Brain pericyte (primary cell): Measurements from ENCODE around the gene KRTAP4-9.
"Not testable (repeated sequence)": the region's sequence is repeated elsewhere in the genome, so short reads cannot be mapped to it uniquely, and the experiment has no call there.

Source experiments
- DNase-seq: peaks from one replicate; pipeline ENCODE4 v3.0.0-alpha.2; 2012; ENCODE audit warnings: low read depth, low spot score

Gene KRTAP4-9

DNA sequence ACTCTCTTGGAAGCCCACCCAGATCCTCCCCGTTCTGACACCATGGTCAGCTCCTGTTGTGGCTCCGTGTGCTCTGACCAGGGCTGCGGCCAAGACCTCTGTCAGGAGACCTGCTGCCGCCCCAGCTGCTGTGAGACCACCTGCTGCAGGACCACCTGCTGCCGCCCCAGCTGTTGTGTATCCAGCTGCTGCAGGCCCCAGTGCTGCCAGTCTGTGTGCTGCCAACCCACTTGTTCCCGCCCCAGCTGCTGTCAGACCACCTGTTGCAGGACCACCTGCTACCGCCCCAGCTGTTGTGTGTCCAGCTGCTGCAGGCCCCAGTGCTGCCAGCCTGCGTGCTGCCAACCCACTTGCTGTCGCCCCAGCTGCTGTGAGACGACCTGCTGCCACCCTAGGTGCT is at the start of gene KRTAP4-9:
TSS of gene KRTAP4-9 (plus strand) at position 43 of the 400 bp plus-strand sequence. CDS start at position 43, 0 bp downstream.
- not testable (repeated sequence) for DNase-seq

DNA sequence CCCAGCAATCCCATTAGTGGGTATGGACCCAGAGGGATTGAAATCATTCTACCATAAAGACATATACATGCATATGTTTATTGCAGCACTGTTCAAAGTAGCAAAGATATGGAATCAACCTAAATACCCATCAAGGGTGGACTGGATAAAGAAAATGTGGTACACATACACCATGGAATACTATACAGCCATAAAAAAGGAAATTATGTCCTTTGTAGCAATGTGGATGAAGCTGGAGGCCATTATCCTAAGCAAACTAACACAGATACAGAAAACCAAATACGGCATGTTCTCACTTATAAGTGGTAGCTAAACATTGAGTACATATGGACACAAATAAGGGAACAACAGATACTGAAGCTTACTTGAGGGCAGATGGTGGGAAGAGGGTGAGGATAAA is 47.6 kb upstream of the KRTAP4-9 start:
- no peak for DNase-seq

DNA sequence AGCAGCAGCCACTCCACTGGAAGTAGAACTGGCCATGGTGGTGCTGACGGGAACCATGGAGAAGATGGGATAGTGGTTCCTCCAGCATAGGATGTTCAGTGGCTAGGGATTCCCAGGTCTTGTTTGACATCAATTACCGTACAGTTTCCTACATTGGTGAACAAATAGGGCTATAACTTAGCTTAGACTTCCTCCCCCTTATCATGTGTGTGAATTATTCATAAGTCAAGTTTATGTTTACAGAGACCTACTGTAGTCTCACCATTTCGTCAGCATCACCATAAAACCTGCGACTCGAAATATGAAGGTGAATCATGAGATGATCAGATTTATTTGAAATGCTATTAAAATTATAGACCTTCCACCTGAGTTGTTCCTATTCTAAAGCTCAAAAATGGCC is 46.4 kb upstream of the KRTAP4-9 start:
- DNase-seq: no peak

DNA sequence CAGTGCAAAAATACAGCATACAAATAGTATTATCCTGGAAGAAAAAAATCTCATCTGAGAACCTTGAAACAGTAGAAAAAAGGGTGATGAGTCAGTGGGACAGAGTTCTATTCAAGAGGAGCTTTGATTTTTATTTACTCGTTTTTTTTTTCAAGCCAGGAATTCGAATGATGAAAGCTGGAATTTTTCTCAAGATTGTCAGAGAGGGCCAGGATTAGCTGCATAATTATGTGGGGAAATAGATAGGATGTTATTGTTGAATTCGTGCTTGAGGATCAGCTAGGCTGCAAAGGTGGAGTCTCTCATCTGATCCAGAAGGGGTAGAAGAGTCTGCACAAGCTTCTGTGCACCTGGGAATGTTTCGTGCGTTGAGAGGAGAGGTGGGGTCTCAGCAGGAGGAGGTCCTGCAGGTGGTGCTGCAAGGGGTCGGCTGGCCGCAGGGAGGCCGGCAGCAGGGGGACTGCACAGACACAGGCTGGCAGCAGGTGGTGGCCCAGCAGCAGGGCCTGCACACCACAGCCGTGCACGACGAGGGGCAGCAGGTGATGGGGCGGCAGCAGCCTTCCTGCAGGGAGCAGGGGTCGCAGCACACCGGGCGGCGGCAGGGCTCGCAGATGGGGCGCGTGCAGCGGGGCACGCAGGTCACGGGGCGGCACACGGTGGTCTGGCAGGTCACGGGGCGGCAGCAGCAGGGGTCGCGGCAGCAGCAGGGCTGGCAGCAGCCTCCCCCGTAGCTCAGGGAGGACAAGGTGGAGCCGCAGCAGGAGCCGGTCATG is 45.7 kb upstream of the KRTAP4-9 start:
- DNase-seq: not testable (repeated sequence)

DNA sequence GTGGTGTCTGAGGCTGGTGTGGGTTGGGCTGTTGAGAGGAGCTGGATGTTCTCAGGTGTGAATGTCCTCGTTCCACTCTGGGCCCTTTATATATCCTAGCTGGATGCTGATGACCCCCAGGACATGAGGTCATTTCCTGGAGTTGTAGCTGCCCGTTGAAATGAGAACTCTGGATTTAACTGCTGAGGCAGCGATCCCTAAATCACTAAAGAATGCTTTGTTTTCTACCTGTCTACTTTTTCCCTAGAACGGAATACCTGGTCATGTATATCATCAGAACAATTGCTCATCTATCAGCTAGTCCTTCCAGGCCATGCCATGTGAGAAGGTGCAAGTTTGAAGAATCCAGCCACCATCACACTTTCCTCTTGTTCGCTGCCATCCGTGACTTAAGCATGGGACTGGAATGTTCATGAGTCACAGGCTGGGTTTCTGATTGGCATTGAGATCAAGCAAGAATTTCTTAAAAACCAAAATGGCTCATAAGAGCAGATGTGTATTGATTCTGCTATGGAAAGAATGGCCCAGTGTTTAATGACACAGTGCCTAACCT is 45.1 kb upstream of the KRTAP4-9 start, which contains the start of gene KRTAP2-3:
TSS of gene KRTAP2-3 (minus strand) at position 63 of the 553 bp plus-strand sequence. CDS start 64 bp downstream, outside the sequence.
- no peak for DNase-seq

DNA sequence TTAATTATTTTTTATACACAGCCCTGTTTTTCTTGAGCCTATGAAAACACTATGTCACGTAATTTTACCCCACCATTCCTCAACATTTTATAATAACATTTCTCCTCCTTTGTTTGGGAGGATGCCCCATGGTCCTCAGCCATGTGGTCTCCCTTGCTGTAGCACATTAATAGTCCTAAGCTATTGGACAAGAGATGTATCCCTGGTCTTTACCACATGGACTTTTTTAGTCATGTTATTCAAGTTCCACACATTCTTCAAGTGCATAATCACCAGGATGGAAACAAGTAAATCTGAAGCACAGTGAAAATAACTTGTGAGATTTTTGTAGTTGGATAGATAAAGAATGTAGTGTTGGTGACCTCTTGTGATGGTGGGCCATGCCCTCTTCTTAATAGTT is 43.2 kb upstream of the KRTAP4-9 start:
- no peak for DNase-seq

DNA sequence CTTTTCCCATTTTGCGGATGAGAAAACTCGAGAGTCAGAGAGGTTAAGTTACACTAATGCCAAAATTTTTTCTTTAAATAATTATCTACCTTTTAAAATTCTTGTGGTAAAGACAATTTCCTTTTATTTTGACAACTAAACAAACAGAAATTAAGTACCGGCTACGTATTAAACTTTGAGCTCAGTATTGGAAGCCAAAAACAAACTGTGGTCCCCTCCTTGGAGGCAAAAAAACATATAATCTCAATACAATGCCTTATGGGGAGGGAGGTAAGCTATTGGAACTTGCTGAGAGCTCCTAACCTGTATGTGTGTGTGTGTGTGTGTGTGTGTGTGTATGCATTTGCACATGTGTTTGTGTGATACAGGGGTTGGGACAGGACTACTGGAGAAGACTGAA is 41.7 kb upstream of the KRTAP4-9 start:
- DNase-seq: no peak

DNA sequence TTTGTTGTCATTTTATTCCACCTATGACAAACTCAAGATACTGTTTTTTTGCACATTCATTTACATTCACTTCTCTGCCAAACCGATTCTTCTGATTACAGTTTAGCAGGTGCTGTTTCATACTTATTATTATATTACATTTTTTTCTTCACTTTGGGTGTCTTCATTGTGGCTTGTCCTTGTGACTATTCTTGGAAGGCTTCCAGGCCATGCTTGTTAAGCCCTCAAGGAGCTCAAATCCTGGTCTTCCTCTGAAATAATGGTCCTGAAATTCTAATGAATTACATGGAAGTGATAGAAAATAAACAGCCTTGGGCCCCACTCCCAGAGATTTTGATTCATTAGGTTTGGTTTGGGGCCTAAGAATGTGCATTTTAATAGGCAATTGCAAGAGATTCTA is 40.9 kb upstream of the KRTAP4-9 start:
- no peak for DNase-seq

DNA sequence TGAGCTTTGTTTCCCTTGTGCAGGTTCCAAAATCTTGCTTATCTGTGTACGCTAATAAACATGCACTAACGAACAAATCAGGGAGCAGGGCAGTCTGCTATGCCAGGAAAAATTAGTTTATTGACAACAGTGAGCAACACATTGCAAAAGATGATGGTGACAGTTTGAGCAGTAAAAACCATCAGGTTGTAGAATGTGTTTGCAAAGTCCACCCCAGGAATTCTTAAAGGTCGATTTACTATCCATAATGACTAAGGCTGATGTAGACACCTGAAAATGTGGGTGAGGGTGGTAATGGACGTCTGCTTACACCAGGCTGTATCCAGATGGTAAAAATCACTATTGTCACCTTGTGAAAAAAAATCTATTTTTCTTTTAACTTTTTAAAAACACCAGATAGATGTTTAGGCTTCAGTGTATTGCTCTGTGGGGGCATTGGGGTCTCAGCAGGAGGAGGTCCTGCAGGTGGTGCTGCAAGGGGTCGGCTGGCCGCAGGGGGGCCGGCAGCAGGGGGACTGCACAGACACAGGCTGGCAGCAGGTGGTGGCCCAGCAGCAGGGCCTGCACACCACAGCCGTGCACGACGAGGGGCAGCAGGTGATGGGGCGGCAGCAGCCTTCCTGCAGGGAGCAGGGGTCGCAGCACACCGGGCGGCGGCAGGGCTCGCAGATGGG is 40.0 kb upstream of the KRTAP4-9 start:
- DNase-seq: not testable (repeated sequence)

DNA sequence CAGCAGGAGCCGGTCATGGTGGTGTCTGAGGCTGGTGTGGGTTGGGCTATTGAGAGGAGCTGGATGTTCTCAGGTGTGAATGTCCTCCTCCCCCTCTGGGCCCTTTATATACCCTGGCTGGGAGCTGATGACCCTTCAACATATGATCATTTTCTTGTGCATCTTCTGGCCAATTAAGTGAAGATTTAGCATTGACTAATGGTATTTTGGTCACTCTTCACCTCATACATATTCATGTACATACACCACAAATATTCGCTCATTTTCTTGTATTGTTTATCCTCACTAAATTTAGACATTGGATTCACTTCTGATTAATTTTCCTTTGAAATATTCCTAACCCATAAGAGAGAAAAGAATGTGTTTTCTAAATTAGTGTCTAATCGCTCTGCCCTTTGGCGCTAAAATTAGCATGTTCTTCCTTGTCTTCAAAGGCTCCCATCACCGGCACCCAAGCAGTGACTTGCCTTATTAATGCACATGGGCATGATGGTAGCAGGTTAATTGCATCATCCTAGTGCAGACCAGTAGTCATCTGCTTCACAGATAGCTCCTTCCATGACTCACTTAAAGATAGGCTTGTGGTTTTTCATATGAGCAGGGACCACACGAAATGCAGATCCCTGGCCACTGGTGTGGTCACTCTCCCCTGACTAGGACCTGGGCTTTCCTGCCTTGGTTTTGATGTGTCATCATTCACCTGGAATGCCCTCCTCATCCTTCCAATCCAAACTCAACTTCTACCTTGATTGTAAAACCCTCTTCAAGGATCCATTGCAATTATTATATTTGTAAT is 39.2 kb upstream of the KRTAP4-9 start, which contains the start of gene KRTAP2-4:
TSS of gene KRTAP2-4 (minus strand) at position 51 of the 796 bp plus-strand sequence. CDS start at position 17, 34 bp downstream.
- DNase-seq: no peak

DNA sequence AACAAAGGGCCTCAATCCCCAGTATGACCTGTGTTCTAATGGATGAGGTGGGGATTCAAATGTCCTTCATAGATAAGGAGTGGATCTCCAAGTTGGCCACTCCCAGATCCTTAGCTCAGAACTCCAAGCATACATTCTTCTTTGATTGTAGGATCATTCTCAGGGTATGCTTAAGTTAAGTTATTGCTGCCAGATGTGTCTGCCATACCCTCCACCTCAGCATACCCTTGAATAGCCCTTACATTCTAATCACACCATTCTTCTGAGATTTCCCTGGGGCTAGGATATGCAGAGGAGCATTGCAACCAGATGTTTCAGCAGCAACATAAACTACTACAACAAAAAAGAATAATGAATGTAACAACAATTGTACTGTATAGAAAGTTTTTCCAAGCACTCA is 37.9 kb upstream of the KRTAP4-9 start:
- DNase-seq: no peak

DNA sequence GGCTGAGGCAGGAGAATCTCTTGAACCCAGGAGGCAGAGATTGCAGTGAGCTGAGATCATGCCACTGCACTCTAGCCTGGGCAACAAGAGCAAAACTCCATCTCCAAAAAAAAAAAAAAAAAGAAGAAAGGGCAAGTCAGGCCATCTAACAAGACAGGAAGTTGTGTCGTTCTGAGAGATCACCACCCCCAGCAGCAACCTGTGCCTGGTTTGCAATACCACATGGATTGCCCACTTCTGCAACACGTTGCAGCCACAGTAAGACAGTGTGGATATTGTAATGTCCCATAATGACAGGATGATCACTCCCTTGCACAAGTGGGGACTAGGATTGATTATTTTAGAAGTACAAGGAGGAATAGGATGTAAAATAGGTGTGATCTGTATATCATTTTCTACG is 36.2 kb upstream of the KRTAP4-9 start:
- no peak for DNase-seq

DNA sequence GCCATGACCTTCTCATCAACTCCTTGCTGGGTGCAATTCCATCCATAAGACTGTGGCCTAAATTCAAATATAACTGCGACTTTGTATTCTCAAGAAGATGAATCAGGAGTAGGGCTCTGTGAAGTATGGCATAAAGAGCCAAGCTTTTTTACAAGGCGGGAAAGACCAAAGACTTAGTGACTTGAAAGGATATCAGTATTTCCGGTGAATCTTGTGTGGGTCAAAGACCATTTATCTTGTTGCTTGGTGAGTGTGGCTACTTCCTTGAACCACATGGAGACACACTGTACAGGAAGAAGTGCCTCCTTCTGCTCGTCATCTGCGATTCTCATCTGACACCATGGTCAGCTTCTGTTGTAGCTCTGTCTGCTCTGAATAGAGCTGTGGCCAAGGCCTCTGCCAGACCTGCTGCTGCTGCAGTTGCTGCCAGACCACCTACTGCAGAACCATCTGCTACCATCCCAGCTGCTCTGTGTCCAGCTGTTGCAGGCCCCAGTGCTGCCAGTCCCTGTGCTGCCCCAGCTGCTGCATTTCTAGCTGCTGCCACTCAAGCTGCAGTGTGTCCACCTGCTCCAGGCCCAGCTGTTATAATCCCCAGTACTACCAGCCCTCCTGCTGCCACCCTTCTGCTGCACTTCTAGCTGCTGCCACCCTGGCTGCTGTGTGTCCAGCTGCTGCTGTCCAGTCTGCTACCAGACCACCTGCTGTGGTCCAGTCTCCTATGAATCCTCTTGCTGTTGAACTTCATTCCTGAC is 33.4 kb upstream of the KRTAP4-9 start:
- no peak for DNase-seq

DNA sequence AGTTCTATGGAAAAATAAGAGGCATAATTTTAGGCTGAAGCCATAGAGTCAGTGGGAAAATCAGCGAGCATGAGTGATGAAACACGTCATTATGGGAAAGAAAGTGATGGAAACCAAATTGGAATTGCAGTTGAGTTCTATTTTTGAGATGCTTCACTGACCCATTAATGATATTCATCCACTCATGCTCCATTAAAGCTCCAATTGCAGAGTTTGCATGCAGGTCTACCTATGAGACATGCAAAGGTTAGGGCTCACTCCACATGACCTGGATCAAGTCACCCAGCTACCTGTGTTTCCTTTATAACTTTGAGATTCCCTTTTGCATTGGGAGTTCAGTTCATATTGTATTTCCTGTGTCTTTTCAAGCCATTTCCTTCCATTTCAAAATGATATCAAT is 31.5 kb upstream of the KRTAP4-9 start:
- no peak for DNase-seq

DNA sequence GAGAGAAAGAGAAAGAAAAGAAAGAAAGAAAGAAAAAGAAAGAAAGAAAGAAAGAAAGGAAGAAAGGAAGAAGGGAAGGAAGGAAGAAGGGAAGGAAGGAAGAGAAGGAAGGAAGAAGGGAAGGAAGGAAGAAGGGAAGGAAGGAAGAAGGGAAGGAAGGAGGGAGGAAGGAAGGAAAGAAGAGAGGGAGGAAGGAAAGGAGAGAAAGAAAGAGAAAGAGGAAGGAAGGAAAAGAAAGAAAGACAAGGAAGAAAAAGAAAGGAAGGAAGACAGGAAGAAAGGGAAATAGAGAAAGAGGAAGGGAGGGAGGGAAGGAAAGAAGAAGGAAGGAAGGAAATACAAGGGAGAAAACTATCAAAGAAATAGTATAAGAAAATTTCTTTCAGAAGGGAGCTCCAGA is 28.4 kb upstream of the KRTAP4-9 start:
- no peak for DNase-seq

DNA sequence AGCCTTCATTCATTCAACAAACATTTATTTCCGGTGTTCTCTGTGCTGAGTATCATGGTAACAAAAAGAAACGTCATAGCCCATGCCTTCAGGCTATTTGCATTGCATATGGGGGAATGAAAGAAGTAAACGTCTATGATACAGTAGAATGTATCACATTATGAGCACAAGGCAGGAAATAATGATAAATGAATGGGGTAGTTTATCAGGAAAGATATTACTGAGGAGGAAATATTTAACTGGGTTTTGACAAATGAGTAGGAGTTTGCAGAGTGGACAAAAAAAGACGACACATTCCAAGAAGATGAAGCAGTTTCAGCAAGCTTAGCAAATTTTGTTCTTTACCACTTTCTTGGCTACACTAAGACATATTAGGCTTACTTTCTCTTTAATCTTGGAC is 22.6 kb upstream of the KRTAP4-9 start:
- no peak for DNase-seq

DNA sequence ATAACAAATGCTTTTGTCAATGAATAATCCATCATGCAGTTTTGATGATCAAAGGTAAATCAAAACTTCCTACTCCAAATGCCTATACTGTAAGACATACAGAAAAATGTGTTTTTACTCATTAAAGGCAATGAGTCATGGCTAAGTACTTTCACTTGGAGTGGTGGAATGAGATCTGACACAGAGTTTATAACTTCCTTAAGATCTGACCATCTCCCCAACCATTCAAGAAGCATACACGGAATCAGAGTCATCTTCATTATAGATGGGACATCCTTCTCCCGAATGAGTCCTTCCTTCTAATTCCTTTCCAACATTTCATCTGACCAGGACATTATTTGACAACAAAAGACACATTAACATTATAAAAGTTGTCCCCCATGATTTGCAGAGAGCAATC is 21.8 kb upstream of the KRTAP4-9 start:
- DNase-seq: not testable (repeated sequence)

DNA sequence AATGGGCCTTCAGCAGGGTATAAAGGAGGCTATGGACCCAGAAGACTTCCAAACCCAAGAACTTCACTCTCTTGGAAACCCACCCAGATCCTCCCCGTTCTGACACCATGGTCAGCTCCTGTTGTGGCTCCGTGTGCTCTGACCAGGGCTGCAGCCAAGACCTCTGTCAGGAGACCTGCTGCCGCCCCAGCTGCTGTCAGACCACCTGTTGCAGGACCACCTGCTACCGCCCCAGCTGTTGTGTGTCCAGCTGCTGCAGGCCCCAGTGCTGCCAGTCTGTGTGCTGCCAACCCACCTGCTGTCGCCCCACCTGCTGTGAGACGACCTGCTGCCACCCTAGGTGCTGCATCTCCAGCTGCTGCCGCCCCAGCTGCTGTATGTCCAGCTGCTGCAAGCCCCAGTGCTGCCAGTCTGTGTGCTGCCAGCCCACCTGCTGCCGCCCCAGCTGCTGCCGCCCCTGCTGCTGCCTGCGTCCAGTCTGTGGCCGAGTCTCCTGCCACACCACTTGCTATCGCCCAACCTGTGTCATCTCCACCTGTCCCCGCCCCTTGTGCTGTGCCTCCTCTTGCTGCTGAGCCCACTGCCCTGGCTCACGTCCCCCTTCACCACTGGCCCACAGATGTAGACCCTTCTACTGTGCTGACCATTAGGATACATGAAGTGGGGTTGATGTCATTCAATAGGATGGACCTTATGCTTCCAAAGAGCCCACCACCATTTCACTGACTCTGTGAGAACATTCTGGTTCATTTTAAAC is 20.9 kb upstream of the KRTAP4-9 start, which contains the start of gene KRTAP4-7:
TSS of gene KRTAP4-7 (plus strand) at position 51 of the 757 bp plus-strand sequence. CDS start at position 108, 57 bp downstream.
- not testable (repeated sequence) for DNase-seq

DNA sequence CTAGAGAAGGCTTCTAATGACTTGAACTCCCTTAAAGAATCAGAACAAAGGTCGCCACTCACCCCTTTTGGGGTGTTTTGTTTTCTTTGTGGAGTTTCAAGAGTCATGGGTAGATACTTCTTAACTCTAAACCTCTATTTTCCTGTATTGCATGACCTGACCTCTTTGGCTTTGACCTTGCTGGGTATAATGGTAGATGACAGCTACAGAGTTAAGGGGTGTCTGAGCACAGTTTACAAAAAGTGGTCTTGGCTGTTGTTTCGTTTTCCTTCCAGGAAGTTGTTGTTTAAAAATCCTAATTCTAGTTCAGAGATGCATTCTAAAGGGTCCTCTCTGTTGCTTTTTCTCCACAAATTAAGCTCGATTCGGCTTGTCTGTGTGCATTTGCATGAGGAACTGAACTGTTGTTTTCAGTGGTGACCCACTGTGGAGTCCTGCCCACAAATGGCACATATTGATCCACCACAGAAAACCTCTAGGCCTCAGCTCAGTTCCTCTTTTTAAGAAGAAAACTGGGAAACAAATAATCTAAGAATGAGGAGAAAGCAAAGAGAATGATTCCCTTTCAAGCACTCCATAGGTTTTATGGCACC is 16.3 kb upstream of the KRTAP4-9 start:
- not testable (repeated sequence) for DNase-seq

DNA sequence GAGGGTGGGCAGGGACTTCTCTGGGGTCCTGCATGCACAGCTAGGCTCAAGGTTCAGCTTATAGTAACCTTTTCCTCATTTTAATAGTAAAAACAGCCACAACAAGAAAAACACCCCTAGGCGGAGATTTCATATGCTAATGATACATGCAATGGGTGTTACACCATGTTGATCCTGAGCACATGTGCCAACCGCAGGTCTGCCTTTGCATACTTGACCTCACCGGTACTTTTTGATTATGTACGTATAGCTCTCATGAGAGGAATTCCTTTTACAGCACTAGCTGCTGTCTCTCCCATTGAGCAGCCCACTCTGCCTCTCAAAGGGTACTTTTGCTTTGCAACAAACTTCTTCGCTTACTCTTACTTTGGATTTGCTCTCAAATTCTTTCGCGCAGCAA is 9.1 kb upstream of the KRTAP4-9 start:
- DNase-seq: no peak
